NCI-H345 treated with DMSO at 0.1 percent for 48 hours (cell line): ENCODE data around the gene PKN1.
"Not testable (repeated sequence)": the region's sequence is repeated elsewhere in the genome, so short reads cannot be mapped to it uniquely, and the experiment has no call there.

ENCODE experiments used
- DNase-seq: peaks from one replicate; lab custom pipeline; 2025; ENCODE audit not compliant: unreplicated experiment; lab: John Stamatoyannopoulos, UW

Gene PKN1

DNA sequence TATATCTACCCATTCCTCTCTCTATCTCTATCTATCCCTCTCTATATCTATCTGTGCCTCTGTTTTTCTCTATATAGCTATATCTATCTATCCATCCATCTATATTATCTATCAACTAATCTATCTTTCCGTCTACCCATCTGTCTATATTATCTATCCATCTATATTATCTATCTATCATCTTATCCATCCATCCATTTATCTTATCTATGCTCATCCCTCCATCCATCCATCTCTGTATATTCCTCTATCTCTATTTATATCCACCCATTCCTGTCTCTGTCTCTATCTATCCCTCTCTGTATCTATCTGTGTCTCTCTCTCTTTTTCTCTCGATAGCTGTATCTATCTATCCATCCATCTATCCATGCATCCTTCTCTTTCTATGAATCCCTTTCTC lies 27.8 kb downstream of the PKN1 start:
- DNase-seq: no peak

DNA sequence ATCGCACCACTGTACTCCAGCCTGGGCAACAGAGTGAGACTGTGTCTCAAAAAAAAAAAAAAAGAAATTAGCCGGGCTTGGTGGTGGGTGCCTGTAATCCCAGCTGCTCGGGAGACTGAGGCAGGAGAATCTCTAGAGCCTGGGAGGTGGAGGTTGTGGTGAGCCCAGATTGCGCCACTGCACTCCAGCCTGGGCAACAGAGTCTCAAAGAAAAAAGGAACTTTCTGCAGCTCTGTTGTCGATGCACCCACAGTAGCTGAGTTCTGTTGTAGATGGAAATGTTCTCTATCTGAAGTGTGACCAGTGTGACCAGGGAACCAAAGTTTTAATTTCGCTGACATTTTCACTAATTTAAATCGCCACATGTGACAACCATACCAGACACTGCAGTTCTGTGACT lies 29.3 kb downstream of the PKN1 start:
- DNase-seq: not testable (repeated sequence)

DNA sequence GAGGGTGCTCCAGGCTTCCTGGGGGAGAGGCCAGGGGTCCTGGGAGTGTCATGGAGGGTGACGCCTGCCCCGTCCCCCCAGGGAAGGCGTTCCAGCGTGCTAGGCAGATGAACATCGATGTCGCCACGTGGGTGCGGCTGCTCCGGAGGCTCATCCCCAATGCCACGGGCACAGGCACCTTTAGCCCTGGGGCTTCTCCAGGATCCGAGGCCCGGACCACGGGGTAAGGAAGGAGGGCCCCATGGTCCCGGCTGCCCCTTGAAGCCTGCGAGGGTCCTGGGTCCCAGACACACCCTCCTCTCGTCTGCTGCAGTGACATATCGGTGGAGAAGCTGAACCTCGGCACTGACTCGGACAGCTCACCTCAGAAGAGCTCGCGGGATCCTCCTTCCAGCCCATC lies 30.6 kb downstream of the PKN1 start:
- no peak for DNase-seq

DNA sequence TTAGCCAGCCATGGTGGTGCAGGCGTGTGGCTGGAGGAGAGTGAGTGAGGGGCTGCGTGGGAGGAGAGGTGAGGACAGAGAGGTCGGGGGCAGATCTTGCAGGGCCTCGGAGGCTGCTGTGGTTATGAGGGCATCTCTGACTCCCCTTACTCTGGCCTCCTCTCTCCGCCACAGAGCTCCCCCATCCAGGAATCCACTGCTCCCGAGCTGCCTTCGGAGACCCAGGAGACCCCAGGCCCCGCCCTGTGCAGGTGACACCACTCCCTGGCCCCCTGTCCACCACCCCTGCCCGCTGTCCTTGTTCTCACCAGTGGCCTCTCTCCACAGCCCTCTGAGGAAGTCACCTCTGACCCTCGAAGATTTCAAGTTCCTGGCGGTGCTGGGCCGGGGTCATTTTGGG lies 34.3 kb downstream of the PKN1 start:
- DNase-seq: no peak

DNA sequence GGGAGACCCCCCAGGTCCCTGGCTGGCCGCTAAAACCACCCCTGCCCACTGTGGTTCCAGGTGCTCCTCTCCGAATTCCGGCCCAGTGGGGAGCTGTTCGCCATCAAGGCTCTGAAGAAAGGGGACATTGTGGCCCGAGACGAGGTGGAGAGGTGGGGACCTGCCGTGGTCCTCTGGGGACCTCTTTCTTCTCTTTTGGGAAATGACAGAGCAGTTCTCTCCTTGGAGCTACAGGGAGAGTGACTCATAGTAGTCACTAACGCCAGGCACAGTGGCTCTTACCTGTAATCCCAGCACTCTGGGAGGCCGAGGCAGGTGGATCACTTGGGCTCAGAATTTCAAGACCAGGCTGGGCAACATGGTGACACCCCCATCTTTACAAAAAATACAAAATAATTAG lies 34.7 kb downstream of the PKN1 start:
- DNase-seq: no peak

DNA sequence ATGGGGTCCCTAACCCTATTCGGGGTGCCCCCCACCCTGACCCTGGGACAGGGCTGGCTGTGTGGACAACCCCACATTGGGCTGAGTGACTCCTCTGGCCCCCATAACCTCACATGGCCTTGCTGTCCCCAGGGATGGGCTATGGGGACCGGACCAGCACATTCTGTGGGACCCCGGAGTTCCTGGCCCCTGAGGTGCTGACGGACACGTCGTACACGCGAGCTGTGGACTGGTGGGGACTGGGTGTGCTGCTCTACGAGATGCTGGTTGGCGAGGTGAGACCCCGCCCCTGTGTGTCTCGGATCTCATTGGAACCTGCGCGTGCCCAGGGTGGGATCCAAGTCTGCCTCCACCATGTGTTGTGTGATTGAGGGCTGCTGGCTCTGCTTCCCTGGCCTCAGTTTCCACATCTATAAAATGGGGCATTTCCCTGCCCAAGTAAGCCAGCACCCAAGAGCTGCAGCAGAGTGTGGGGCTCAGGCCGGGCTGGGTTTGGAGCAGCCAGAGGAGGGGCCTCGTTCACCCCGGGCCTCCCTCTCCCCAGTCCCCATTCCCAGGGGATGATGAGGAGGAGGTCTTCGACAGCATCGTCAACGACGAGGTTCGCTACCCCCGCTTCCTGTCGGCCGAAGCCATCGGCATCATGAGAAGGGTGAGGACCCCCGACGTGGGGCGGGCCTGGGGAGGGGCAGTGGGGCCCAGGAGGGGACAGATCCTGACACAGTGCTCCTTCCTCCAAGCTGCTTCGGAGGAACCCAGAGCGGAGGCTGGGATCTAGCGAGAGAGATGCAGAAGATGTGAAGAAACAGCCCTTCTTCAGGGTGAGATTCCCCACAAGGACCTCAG lies 37.1 kb downstream of the PKN1 start:
- no peak for DNase-seq

DNA sequence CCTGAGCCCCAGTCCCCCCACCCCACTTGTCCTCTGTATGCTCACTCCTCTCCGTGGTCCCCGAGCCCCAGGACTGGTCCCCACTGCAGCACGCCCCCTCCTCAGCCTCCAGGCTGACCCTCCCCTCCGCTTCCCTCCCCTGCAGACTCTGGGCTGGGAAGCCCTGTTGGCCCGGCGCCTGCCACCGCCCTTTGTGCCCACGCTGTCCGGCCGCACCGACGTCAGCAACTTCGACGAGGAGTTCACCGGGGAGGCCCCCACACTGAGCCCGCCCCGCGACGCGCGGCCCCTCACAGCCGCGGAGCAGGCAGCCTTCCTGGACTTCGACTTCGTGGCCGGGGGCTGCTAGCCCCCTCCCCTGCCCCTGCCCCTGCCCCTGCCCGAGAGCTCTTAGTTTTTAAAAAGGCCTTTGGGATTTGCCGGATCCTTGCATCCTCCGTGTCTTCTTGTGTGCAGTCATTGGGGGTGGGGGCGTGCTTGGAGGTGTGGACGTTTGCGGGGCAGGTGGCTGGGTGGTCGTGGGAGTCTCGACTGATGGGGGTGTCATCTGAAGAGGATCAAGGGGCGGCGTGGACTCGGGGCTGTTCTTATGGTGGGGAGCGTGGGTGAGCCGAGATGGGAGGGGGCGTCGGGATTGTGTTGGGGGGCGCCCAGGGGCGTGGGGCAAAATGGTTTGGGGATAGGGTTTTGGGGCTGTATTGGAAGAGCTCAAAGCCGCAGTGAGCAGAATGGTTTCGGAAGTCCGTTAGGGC lies 38.5 kb downstream of the PKN1 start:
- no peak for DNase-seq

DNA sequence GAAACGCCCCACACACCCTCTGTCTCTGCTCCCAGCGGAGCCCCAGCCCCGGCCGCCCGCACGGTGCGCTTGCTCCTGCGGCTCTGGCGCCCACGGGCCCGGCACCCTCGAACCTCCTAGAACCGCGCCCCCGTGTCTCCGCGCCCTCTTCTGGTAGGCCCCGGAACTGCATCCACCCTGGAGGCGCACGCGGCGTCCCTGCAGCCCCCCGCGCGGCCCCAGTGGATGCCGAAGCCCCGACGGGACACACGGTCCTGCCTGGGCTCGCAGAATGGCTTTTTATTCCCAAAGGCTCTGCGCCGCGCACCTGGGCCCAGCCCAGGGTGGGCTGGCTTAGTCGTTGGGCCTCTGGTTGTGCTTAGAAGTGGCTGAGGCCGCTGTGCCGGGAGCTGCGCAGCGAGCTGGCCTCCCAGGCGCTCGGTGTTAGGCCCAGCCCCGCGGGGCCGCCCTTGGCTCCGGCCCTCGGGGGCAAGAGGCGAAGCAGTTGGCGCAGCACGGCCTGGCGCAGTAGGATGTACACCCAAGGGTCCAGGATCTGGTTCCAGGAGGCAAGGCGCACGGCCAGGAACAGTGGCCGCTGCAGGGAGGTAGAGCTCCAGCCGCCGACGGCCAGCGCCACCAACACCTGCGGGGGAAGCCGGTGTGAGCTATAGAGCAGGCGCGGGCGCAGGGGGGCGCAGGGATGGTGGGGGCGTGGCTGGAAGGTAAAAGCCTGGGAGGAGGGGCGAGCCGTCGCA lies 39.3 kb downstream of the PKN1 start:
- peak; percentile 11 for DNase-seq

DNA sequence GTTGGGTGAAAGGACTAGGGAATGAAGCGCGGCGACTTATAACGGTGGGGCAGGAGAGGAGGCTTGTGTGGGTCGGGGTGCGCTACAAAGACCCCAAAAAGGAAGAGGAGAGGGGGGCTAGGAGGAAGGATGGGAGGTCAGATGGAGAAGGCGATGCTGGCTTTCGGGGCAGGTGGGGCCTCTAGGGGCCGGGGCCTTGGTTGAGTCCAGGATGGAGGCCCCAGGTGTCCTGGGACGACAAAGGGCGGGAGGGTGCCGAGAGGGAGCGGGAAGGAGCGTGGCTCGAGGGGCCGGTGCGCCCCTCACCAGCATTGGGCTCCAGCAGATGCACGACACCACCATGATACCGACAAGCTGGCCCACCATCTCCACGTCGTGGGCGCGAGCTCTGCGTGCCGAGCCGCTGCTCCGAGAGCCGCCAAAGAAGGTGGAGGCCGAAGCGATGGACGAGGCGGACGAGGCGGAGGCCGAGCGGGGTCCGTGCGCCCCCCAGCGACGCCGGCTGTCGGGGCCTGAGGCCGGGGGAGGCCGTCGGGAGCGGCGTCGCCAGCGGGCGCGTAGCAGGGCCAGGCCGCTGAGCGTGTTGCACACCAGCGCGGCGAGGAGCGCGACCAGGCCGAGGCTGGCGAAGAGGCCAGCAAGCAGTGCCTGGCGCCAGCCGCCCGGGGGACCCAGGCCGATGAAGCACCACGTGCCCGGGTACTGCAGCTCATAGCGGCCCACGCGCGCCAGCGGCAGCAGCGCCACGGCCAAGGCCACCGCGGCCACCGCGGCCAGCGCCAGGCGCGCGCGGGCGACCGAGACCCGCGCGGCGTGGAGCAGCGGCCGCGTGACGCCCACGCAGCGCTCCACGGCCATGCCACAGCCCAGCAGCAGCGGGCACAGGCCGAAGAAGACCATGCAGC lies 40.2 kb downstream of the PKN1 start:
- DNase-seq: no peak

DNA sequence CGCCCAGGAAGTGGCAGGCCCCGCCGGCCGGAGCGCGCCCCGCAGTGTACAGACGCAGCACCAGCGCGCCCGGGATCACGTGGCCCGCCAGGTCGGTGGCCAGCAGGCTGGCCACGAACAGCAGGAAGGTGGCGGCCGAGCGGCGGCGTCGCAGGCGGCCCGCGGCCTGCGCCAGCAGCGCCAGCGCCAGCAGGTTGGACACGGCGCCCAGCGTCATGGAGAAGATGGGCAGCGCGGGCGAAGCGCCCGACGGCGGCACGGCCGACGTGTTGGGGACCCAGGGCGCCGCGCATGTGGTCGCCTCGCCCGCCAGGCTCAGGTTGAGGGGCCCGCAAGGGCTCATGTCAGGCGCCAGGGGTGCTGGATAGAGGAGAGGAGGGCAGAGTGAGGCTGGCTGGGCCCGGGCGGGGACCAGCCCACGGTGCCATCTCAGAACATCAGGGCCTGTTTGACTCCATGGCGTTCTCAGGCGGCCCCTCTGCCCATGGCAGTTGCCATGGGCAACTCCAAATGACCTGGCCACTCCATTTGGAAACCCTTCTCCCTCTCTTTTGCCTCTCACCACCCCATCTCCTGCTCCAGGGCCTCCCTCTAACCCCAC lies 41.0 kb downstream of the PKN1 start:
- no peak for DNase-seq

DNA sequence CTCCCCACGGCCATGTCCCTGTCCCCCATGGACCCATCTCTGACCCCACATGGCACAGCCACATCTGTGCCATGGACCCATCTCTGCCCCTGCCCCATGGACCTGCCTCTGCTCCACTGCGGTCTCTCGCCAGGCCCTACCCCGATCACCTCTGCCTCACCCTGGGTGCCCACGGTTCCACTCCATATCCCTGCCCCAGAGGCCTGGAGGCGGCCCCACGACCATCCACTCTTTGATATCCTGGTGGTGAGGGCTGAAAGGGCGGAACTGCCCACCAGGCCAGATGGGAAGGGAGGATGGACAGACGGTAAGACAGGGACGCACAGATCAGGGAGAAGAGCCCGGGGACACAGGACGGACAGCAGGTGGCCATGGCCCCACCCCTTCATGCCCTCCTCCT lies 41.7 kb downstream of the PKN1 start:
- DNase-seq: no peak

DNA sequence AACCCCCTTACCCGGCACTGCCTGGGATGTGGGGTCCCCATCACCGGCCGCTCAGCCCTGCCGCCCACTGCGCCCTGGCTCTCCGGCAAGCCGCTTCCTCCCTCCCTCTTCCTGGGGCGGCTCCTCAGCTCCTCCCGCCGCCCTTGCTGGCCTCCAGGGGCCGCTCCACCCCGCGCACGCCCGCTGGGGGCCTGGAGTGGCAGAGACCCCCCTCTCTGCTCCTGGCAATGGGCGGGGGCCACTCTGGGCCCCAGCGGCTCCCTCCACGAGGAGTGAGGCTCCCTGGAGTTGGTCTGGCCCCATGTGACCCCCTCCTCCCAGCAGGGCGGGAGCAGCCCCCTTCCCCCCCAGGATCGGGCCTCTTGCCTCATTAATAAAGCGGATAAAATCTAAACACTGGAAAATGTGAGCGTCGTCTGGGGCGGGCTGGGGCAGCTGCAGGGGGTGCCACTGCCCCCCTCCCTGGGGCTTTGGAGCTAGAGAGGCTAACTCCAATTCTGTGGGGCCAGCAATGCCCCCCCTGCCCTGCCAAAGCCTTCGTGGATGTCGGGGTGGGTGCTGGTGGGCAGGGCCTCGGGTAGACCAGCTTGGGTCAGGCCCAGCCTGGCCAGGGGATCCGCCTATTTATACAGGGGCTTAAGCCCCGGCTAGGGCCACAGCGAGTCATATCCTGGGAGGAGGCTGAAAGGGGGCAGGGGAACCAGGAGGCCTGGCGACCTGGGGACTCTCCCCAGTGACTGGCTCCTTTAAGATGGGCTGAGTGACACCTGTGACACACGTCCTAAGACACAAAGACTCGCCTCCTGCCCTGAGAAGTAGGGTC lies 42.4 kb downstream of the PKN1 start, which contains the start of gene PTGER1:
TSS of gene PTGER1 (minus strand) at position 104 of the 823 bp plus-strand sequence. CDS start 1,034 bp downstream, outside the sequence.
- no peak for DNase-seq

DNA sequence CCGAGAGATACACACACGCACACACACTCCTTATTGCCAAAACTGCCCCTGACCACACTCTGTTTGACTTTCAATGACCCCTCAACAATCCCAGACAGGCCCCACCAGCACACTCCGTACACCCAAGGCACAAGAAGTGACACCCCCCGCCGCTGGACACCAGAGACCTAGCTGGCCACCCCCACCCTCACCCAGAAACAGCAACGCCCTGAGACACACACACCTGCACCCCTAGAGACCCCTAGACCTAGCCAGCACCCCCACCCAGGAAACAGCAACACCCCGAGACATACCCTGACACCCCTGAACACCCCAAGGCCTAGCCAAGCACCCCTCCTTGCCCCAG lies 43.2 kb downstream of the PKN1 start:
- no peak for DNase-seq

DNA sequence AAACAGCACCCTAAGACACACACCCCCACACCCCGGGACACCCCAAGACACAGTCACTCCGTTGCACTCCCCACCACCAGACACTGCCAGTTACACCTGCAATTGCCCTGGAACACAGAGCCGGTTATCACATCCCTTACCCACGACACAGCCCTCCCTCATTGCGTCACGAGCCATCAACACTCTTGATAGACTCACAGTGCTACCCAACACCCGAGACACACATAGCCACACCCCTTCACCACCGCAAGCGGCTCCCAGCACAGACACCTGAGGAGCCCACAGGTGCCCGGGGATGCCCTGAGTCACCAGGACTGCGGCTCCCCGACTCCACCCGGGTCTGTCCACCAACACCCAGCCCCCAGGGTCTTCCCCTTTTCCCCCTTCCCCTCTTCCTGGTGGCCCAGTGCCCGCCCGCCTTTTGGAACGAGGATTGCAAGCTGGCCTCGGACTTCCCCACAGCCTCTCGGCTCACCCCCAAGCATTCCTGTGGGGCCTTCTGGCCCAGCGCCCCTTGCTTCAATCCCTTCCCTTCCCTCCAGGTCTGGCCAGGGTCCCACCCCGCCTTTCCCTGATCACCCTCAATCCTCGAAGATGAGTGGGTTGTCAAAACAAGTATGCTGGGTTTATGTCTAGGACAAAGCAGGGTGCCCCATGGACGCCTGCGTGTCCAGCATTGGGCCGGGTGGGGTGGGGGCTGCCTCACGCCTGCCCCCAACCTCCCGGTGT lies 43.7 kb downstream of the PKN1 start:
- no peak for DNase-seq

DNA sequence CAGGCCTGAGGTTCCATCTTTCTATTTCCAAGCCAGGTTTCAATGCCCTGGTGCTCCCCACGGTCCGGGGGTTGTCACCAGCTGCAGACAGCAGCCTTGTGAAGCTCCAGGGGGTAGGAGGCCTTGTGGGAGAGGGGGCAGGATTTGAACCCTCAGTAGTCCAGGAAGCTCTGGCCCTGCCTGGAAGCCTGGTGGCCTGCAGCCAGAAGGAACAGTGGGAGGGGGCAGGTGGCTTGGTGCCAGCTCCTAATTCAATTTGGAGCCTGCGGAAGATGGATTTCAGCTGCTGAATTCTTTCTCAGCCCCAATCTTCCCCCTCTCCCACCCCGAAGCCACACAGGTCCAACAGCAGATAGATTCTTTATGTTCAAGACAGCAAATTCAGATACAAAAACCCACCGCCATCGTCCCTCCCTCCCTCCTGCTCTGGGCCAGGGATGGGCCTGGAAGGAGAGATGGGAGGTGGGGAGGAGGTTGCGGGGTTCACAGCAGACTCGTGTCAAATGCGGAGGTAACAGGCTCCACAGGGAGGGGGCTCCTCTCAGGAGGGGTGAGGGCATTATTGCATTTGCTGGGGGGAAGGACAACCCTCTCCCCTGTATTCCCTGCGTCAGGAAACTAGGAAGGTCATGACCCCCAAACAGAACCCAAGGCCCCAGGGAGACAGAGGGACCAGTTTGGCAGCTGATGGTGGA lies 44.5 kb downstream of the PKN1 start:
- DNase-seq: no peak

DNA sequence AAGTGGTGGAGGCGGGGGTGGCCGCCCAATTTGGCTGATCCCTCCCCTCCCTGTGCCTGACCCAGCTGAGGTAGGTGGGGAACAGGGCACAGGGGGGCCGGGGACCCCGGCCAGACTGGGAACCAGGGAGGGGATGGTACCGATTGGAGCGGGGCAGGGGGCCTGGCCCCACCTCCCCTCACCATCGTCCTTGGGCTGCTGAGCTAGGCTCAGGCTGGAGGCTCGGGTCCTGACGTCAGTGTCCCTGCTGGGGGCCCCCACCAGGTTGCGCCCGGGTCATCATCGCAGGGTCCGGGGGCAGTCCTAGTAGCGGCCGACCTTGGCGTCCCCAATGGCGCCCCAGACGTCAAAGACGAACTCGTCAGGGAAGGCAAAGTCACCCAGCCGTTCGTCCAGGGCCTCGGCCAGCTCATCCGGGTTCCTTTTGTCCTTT lies 45.0 kb downstream of the PKN1 start:
- DNase-seq: no peak

DNA sequence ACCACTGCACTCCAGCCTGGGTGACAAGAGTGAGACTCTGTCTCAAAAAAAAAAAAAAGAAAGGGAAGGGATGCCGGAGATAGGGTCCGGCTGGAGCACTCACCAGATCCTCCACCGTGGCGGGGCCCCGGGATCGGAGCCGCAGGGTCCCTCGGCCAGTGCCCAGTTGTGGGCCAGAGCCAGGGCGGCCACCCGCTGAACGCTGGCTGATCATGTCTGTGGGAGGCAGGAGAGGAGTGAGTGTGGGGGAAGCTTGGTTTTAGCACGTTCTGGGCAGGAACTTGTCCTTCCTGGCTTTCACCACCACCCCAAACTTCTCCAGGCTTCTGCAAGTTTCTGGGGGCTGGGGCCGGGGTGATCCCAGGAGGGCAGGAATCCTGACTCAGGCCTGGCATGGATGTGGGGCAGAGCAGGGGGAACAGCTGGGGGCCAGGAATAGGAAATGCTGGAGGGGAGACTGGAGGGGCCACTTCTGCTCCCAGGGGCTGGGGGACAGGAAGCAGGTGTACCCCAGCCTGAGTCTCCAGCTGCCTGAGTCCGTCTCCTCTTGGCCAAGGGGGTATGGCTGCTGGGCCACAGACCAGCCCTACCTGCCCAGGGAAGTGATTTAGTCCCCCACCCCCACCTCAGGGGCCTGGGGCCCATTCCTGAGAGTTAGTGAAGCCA lies 46.3 kb downstream of the PKN1 start:
- DNase-seq: no peak
